D721Med (cell line): ENCODE measurements around the gene MAN1A1.

Experiments used
- DNase-seq: peaks from one replicate; pipeline ENCODE4 v3.0.0; 2011; ENCODE audit warnings: low spot score; ENCODE audit not compliant: insufficient read length
- FAIRE-seq: peaks from 2 replicates; lab custom pipeline; 2011; peaks lifted over from hg19 to GRCh38; lab: Jason Lieb, UNC
- TF ChIP-seq, protein P1 (sequence below): IDR thresholded peaks from 2 replicates; pipeline ENCODE4 v1.5.1; 2012; ENCODE audit warnings: mild to moderate bottlenecking, control low read depth; ENCODE audit not compliant: insufficient read depth; ENCODE audit errors: missing control alignments

The MAN1A1 gene

DNA sequence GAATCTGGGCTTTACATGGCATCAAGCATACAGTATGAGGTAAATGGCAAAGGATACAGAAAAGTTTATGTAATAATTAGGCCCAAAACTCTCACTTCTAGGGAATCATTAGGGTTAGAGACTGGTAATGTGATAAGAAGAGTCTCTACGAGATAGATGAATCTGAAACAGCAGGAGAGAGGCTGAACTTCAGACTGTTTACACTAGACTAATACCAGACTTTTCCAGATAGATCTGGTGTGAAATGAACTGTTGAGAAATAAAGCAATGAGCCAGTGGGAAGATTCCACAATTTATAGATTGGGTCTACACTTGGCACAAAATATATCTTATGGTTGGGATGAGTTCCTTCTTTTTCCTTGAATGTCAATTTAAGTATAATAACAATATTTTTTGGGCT, 134.3 kb downstream of the MAN1A1 start:
- TF ChIP-seq, protein P1, sequence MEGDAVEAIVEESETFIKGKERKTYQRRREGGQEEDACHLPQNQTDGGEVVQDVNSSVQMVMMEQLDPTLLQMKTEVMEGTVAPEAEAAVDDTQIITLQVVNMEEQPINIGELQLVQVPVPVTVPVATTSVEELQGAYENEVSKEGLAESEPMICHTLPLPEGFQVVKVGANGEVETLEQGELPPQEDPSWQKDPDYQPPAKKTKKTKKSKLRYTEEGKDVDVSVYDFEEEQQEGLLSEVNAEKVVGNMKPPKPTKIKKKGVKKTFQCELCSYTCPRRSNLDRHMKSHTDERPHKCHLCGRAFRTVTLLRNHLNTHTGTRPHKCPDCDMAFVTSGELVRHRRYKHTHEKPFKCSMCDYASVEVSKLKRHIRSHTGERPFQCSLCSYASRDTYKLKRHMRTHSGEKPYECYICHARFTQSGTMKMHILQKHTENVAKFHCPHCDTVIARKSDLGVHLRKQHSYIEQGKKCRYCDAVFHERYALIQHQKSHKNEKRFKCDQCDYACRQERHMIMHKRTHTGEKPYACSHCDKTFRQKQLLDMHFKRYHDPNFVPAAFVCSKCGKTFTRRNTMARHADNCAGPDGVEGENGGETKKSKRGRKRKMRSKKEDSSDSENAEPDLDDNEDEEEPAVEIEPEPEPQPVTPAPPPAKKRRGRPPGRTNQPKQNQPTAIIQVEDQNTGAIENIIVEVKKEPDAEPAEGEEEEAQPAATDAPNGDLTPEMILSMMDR: no peak
- no peak for FAIRE-seq
- DNase-seq: no peak

DNA sequence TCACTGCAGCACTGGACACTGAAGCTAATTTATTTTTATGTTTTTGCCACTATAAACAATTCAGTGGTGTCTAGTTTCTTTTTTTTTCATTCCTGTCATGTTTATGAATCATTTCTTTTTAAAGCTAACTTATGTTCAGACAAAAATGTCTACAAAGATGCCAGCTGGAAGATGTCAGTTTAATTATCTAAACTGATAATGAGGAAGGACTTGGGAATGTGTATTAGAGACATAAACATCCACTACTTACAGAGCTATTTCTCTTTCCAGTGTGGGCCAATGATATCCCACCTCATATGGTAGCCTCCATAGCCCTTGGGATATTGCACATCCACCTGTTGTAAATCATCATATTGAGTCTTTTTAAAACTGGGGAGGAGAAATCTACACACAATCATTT, 139.0 kb downstream of the MAN1A1 start:
- no peak for DNase-seq
- TF ChIP-seq, protein P1: no peak
- no peak for FAIRE-seq

DNA sequence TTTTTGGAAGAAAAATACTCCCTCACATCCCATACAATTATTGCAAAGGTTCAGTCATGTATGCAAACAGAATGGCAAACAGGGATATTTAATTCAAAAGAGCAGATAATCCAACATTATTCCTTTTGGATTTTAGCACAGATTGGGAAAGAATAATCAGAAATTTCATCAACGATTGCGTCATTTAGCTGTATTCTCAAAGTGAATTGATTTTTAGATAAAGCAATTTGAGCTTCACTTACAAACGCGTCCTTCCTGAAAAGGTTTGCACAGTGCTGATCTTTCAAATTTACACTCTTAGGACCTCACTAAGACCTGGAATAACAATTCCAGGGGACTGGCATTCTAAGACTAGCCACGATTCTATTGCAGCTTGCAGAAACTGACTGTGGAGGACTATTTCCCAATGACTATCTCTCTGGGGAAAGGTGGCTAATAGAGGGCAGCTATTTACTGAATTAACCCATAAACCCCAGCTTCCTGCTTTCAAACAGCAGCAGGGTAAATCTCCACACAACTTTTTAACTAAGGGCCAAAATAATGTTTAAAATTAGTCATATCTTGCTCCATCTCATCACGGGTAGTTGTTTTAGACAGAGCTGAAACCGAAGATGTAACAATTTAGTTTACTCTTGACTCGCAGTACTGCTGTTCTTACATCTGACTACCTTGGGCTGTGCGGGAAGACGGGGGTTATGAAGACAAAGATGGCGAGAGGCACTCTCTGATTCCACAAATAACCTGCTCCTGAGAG, 139.9 kb downstream of the MAN1A1 start:
- FAIRE-seq: no peak
- TF ChIP-seq, protein P1: no peak
- DNase-seq: no peak

DNA sequence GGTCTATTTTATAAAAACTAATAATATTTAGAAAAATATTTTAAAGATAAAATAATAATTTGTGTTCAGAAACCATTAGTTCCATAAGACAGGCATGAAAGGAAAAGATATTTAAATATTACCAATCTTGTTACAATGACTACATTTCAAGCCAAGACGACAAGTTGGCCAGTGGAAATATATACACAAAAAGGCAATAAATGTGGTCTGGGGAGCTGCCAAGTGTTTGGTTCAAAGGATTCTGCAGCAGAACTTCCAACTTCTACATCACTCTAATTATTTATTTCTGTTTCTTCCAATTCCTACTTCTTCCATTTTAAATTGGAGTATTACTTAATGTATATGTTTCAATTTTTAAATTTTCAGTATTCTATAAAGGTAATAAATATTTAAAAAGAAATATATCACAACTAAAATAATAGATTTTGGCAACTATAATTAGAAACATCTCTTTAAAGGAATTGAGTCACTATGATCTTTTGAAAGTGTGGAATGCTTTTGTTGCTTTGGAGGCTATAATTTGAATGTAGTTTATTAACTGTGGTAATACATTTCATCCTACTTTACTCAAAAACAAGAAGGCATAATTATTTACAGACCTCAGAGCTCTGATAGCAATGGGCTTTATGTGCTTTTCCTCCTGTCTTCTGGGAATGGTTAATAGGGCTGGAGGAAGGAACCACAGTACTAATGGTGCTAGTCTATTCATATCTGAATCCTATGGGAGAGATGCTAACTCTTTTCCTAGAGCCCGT, 141.4 kb downstream of the MAN1A1 start:
- DNase-seq: no peak
- TF ChIP-seq, protein P1: no peak
- FAIRE-seq: no peak

DNA sequence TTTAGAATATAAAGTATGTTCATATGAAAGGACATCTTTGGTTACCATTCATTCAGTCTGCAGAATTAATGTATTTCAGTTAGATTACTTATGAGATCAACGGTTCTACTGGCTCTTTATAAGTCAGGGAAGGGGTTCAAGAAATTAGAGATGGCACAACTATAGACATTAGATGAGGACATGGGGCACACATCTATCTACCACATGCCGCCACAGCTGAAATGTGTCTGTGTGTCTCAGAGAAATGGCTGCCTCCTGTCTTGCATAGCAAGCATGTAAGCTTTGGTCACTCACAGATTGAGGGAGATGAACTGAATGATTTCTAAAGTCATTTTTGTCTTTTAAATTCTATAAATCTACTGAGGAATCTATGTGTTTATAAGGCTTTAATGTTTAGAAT, 142.2 kb downstream of the MAN1A1 start:
- FAIRE-seq (no peak), DNase-seq (no peak)
- TF ChIP-seq, protein P1: no peak

DNA sequence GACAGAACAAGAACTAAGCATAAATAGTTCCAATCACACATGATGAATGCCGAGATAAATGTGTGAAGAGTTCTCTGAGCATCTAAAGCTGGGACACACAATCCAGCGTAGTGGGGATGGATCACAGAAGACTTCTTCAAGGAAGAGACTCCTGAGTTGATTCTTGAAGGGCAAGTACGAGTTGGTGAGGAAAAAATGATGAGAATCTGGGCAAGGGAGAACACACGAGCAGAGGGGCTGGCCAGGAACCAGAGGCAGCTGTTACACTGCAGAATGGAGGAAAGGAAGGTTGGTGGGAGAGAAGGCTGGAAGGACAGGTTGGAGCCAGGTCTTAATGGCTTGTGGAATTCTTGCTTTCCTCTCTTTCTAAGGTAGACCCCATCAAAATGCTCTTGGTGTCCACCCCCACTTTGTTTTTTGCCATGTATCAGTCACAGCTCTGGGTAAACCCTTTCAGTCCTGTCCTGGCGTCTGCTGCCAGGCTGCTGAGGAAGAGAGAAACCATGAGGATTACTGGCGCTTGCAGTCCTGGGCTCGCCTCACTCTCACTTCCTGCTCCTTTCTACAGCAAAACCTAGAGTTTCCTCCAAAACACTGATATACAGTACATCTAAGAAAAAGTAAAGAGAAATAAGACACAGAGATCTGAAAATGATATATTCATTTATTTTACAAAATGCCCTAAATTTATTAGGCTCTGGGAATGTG, 143.5 kb downstream of the MAN1A1 start:
- no peak for FAIRE-seq
- TF ChIP-seq, protein P1: no peak
- DNase-seq: no peak
